PC-9 (cell line): ENCODE measurements around the gene ZNF12.

Experiments
- CTCF ChIP-seq: fragments of 200-600 bp; sonication (generic); conservative IDR thresholded peaks from 2 replicates; pipeline ENCODE4 v1.6.1; 2017; ENCODE audit warnings: mixed run types, antibody characterized with exemption, mild to moderate bottlenecking, moderate library complexity
- EZH2 ChIP-seq: fragments of 200-600 bp; sonication (generic); IDR thresholded peaks from 2 replicates; pipeline ENCODE4 v1.8.0; 2017; ENCODE audit warnings: antibody characterized with exemption, low read depth

GRCh38 chr7:6642239-6642839, 64.4 kb downstream of the ZNF12 start:
- TF ChIP-seq CTCF (no peak), EZH2 (no peak)
